GM12892 (cell line): ENCODE measurements around the gene YDJC.

Experiments used
- POLR2A ChIP-seq: IDR thresholded peaks from 2 replicates; pipeline ENCODE4 v1.6.1; 2011; ENCODE audit warnings: low read depth, low read length, control low read depth
- POLR2AphosphoS5 ChIP-seq: IDR thresholded peaks from 2 replicates; pipeline ENCODE4 v1.6.1; 2011; ENCODE audit warnings: low read depth, low read length, control low read depth
- TAF1 ChIP-seq: IDR thresholded peaks from 2 replicates; pipeline ENCODE4 v1.6.1; 2011; ENCODE audit warnings: low read depth, mild to moderate bottlenecking, control low read depth, low read length, borderline replicate concordance

DNA sequence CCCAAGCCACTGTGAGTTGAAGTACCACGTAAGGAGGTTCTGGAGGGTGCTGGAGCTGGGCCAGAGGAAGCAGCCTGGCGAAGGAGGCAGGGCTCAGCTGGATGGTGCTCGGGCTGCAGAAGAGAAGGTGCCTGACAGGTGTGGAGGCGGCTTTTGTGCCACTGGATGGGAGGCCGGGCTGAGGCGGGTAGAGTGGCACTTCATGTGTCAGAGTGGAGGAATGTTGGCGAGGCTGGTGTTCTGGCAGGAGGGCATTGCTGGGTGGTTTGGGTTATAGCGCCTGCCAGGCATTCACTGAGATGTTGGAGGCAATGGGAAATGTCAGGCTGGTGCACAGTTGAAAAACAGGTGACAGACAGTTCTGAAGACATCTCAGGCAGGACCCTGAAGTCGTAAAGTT is 38.1 kb downstream of the YDJC start:
- TF ChIP-seq POLR2A, result no peak
- TF ChIP-seq TAF1, result no peak
- no peak for TF ChIP-seq POLR2AphosphoS5
